ENCODE measurements around the gene ASTN2.

GRCh38 chr9:116984111-116984510 is 430.7 kb downstream of the ASTN2 start:
- TF ChIP-seq CTCF (IDR thresholded peaks at IDR 0.05; ENCODE audit: low read depth, low read length, missing input control) (no peak), REST (IDR thresholded peaks at IDR 0.05) (no peak), MAX (IDR thresholded peaks at IDR 0.05) (no peak), EGR1 (IDR thresholded peaks at IDR 0.05; ENCODE audit: low read depth in 2 of 2) (no peak), GABPA (IDR thresholded peaks at IDR 0.05 in 1 of 2, conservative IDR thresholded peaks at IDR 0.05 in 1 of 2) (no peak), ZBTB33 (IDR thresholded peaks at IDR 0.05) (no peak), RAD21 (IDR thresholded peaks at IDR 0.05) (no peak), YY1 (IDR thresholded peaks at IDR 0.05) (no peak), TAF1 (conservative IDR thresholded peaks at IDR 0.05) (no peak), ATF3 (IDR thresholded peaks at IDR 0.05) (no peak), FOXA1 (IDR thresholded peaks at IDR 0.05) (no peak), SP1 (IDR thresholded peaks at IDR 0.05) (no peak)

Measured in liver (tissue), 3 donors.